HepG2 (cell line): ENCODE measurements around the gene GIPC3. TPM values are rescaled to one million over a fixed set of nuclear protein-coding genes. Genes with fewer than 3 reads are reported as not detected.

Source experiments
- ATAC-seq: fragments of 200-7000 bp; cut with Tn5 transposase; 3 replicates; pipeline ENCODE4 v1.9.1; 2020; ENCODE audit warnings: mild to moderate bottlenecking, moderate library complexity
- BruUV-seq: library from RNA; stranded (reverse); fragments of 400-500 nt; replicated peaks from 2 replicates; lab custom pipeline; 2021; lab: Mats Ljungman, UMichigan
- CTCF ChIA-PET: fragments of 300-600 bp; formaldehyde crosslinking; extraction: SDS; loops from one replicate; lab custom pipeline; 2021; ENCODE audit warnings: low total read pairs, inconsistent platforms, low intra/inter-chr PET ratio; lab: Yijun Ruan, JAX
- POLR2A ChIA-PET: fragments of 350-600 bp; sonication (Branson Sonifier 250); formaldehyde crosslinking; loops from one replicate; lab custom pipeline; 2020; ENCODE audit warnings: antibody characterized with exemption, inconsistent platforms; lab: Yijun Ruan, JAX
- DNase-seq: peaks from one replicate; pipeline ENCODE4 v3.0.0-alpha.2; 2015; ENCODE audit warnings: low spot score
- FAIRE-seq: peaks from 3 replicates; lab custom pipeline; 2011; peaks lifted over from hg19 to GRCh38; lab: Jason Lieb, UNC
- H2AFZ ChIP-seq: one replicate; pipeline ENCODE4 v1.6.1; 2011; ENCODE audit warnings: low read length, inconsistent platforms
- H3K27ac ChIP-seq: fragments of 300-600 bp; 3 replicates; pipeline ENCODE4 v1.8.0; 2011; ENCODE audit warnings: mixed run types, mild to moderate bottlenecking, mixed read lengths, low read length, inconsistent platforms; ENCODE audit not compliant: insufficient read depth; ENCODE audit errors: extremely low read length
- H3K27me3 ChIP-seq, 2 experiments: fragments of 200-600 bp in 1 of 2; 2 replicates in 1 of 2; 3 replicates in 1 of 2; pipeline versions ENCODE4 v1.6.0 to v1.8.0; 2011; ENCODE audit warnings: low read length in 2 of 2, mild to moderate bottlenecking in 2 of 2, moderate library complexity in 2 of 2, inconsistent platforms in 1 of 2; ENCODE audit not compliant: insufficient read depth in 2 of 2, control insufficient read depth in 1 of 2
- H3K36me3 ChIP-seq, 2 experiments: fragments of 200-600 bp in 1 of 2; replicated peaks in 1 of 2; 2 replicates in 1 of 2; 3 replicates in 1 of 2; pipeline versions ENCODE4 v1.5.1 to v1.8.0; 2011; ENCODE audit warnings: low read length in 2 of 2, inconsistent platforms in 1 of 2; ENCODE audit not compliant: insufficient read depth in 2 of 2, control insufficient read depth in 1 of 2
- H3K4me1 ChIP-seq: 2 replicates; pipeline ENCODE4 v1.5.1; 2012; ENCODE audit warnings: low read length, inconsistent platforms; ENCODE audit not compliant: insufficient read depth
- H3K4me2 ChIP-seq: 2 replicates; pipeline ENCODE4 v1.6.0; 2011; ENCODE audit warnings: low read depth, low read length, inconsistent platforms
- H3K4me3 ChIP-seq, 3 experiments: fragments of 200-600 bp in 1 of 3; sonication (generic), shearing (Covaris generic) in 1 of 3; replicated peaks in 1 of 3; 2 replicates each; pipeline ENCODE4 v1.5.1; 2011 to 2016; ENCODE audit warnings: low read length in 3 of 3, inconsistent platforms in 2 of 3, low read depth in 2 of 3, mild to moderate bottlenecking in 2 of 3, control low read depth in 1 of 3, mixed read lengths in 1 of 3; ENCODE audit not compliant: insufficient read depth in 1 of 3
- H3K79me2 ChIP-seq: one replicate; pipeline ENCODE4 v1.6.1; 2011; ENCODE audit warnings: low read length, inconsistent platforms; ENCODE audit not compliant: insufficient read depth
- H3K9ac ChIP-seq: 2 replicates; pipeline ENCODE4 v1.6.0; 2011; ENCODE audit warnings: mild to moderate bottlenecking, low read depth, low read length, inconsistent platforms; ENCODE audit not compliant: insufficient read depth
- H3K9me3 ChIP-seq: 2 replicates; pipeline ENCODE4 v1.5.1; 2012; ENCODE audit warnings: mild to moderate bottlenecking, low read length
- H4K20me1 ChIP-seq: 2 replicates; pipeline ENCODE4 v1.6.0; 2011; ENCODE audit warnings: inconsistent platforms, mild to moderate bottlenecking, low read length, moderate library complexity; ENCODE audit not compliant: insufficient read depth
- AGO2 ChIP-seq: fragments of 200-400 bp; formaldehyde crosslinking; optimal IDR thresholded peaks from 2 replicates; pipeline ENCODE3; 2017; ENCODE audit warnings: mild to moderate bottlenecking, low read depth, low read length, moderate library complexity
- BCL3 ChIP-seq: sonication (generic); formaldehyde crosslinking; IDR thresholded peaks from 2 replicates; pipeline ENCODE4 v1.5.1; 2020; ENCODE audit warnings: mild to moderate bottlenecking, missing genetic modification reagents, moderate library complexity
- GTF2F1 ChIP-seq: fragments of 150-350 bp; IDR thresholded peaks from 2 replicates; pipeline ENCODE4 v1.6.1; 2014; ENCODE audit warnings: low read length
- HNRNPLL ChIP-seq: fragments of 200-400 bp; formaldehyde crosslinking; IDR thresholded peaks from 2 replicates; pipeline ENCODE4 v1.6.1; 2017; ENCODE audit warnings: mild to moderate bottlenecking, low read depth, low read length; ENCODE audit not compliant: poor library complexity, severe bottlenecking
- IRF1 ChIP-seq: sonication (generic); formaldehyde crosslinking; IDR thresholded peaks from 2 replicates; pipeline ENCODE4 v1.4.0; 2020; ENCODE audit warnings: low read depth, mild to moderate bottlenecking, missing genetic modification reagents
- RBFOX2 ChIP-seq: fragments of 200-400 bp; formaldehyde crosslinking; IDR thresholded peaks from 2 replicates; pipeline ENCODE4 v1.6.1; 2017; ENCODE audit warnings: low read depth, mild to moderate bottlenecking, low read length
- REPIN1 ChIP-seq: sonication (generic); formaldehyde crosslinking; IDR thresholded peaks from 2 replicates; pipeline ENCODE4 v1.8.0; 2022; ENCODE audit warnings: missing genetic modification reagents, low read depth, mild to moderate bottlenecking, borderline replicate concordance
- ZNF101 ChIP-seq: sonication (generic); formaldehyde crosslinking; IDR thresholded peaks from 2 replicates; pipeline ENCODE4 v1.4.0; 2020; ENCODE audit warnings: mild to moderate bottlenecking, low read depth, missing genetic modification reagents, borderline replicate concordance
- ZNF205 ChIP-seq: IDR thresholded peaks from 2 replicates; pipeline ENCODE4 v1.6.1; 2018; ENCODE audit warnings: missing biosample characterization, missing genetic modification reagents
- WGBS: methylation state at CpG from one replicate; pipeline ENCODE4 v1.1.6; 2017; ENCODE audit warnings: low lambda C conversion rate; 5-methylcytosine and 5-hydroxymethylcytosine counted together
- in situ Hi-C: cut with HindIII; loops from 2 replicates; pipeline ENCODE4 v1.10.0; 2017; ENCODE audit warnings: low pct_unique_long_range_greater_than_20kb; ENCODE audit not compliant: extremely low pct_ligation_motif_present
- intact Hi-C: fragments of 100-400 bp; cut with micrococcal nuclease; formaldehyde crosslinking; loops from one replicate; pipeline ENCODE4 v1.10.0; 2022; ENCODE audit not compliant: unreplicated experiment
- polyA plus RNA-seq, 8 experiments: library from polyadenylated mRNA; depleted of rRNA in 3 of 8; stranded (reverse) in 7 of 8; unstranded in 1 of 8; fragments of >200 nt; fragmentation: Illumina TruSeq in 4 of 8; extraction: Trizol in 4 of 8; gene quantifications; 2 replicates each; pipeline versions ENCODE4 v1.2.1 to v1.2.3, GENCODE V29; 2011 to 2016; ENCODE audit warnings: low read depth in 4 of 8, missing spikeins in 1 of 8, mixed read lengths in 1 of 8; ENCODE audit not compliant: insufficient read depth in 1 of 8
- total RNA-seq, 5 experiments: library from RNA; depleted of rRNA; stranded (reverse); fragments of >200 nt; fragmentation: Illumina TruSeq; extraction: Trizol; gene quantifications; 2 replicates each; pipeline ENCODE4 v1.2.3, GENCODE V29; 2016; ENCODE audit warnings: low read depth in 1 of 5

Gene GIPC3
- total and polyA plus RNA-seq, 2 of the 13 experiments (the other 11 are each of a cell fraction or from before 2014, with no cell fraction given): 0.05 TPM; not detected in 1

GRCh38 chr19:3638208-3639193, 53.2 kb downstream of the GIPC3 start:
- Histone ChIP-seq H3K9ac (no peak overlapping the region), H3K9me3 (no peaks in the 10 kb centered on the region), H3K27me3 (no peaks in the 10 kb centered on the region), H2AFZ (no peak overlapping the region), H3K4me2 (no peak overlapping the region), H4K20me1 (no peaks in the 10 kb centered on the region), H3K4me3 (no peak overlapping the region), H3K36me3 (peaks cover 2 to 3% of the 10 kb centered on the region in 2 experiments; a peak in 2 of 5 replicates), H3K79me2 (no peaks in the 10 kb centered on the region), H3K4me1 (no peaks in the 10 kb centered on the region), H3K27ac (no peak overlapping the region)
- no peak for FAIRE-seq
- no peak for DNase-seq
- intact Hi-C loops (no loop called here), in situ Hi-C loops (no loop called here)
- BruUV-seq: no TSS peak
- WGBS: 93% methylated on average over 28 of the region's 55 CpGs
- ChIA-PET POLR2A (no interaction called here), CTCF (no interaction called here)
- no peak for ATAC-seq
- TF ChIP-seq HNRNPLL (peak; percentile 47), GTF2F1 (no peak), IRF1 (CRISPR knock-in tag) (no peak), ZNF101 (CRISPR knock-in tag) (no peak), AGO2 (peak; percentile 37), REPIN1 (CRISPR knock-in tag) (no peak), BCL3 (CRISPR knock-in tag) (no peak), RBFOX2 (no peak), ZNF205 (CRISPR knock-in tag) (no peak)
